Parathyroid adenoma (tissue), 2 donors: Measurements from ENCODE around the gene AGPS.

Source experiments
- H2AFZ ChIP-seq: fragments of 300-600 bp; sonication (generic); one replicate; pipeline ENCODE4 v1.7.0; 2017; ENCODE audit warnings: antibody characterized with exemption, mild to moderate bottlenecking
- H3K27ac ChIP-seq: fragments of 300-600 bp; sonication (generic); one replicate; pipeline ENCODE4 v1.7.0; 2017
- H3K27me3 ChIP-seq: fragments of 300-600 bp; sonication (generic); one replicate; pipeline ENCODE4 v1.7.0; 2017; ENCODE audit warnings: low read length; ENCODE audit not compliant: control insufficient read depth, insufficient read depth
- H3K36me3 ChIP-seq: fragments of 300-600 bp; sonication (generic); one replicate; pipeline ENCODE4 v1.7.0; 2017; ENCODE audit warnings: low read length; ENCODE audit not compliant: control insufficient read depth, insufficient read depth
- H3K4me1 ChIP-seq: fragments of 300-600 bp; sonication (generic); one replicate; pipeline ENCODE4 v1.7.0; 2017; ENCODE audit warnings: control low read depth
- H3K4me2 ChIP-seq: fragments of 300-600 bp; sonication (generic); one replicate; pipeline ENCODE4 v1.7.0; 2017; ENCODE audit warnings: low read length
- H3K4me3 ChIP-seq: fragments of 300-600 bp; sonication (generic); one replicate; pipeline ENCODE4 v1.7.0; 2017; ENCODE audit warnings: low read depth, low read length
- H3K79me2 ChIP-seq: fragments of 300-600 bp; sonication (generic); one replicate; pipeline ENCODE4 v1.7.0; 2017; ENCODE audit warnings: control low read depth
- H3K9ac ChIP-seq: fragments of 300-600 bp; sonication (generic); one replicate; pipeline ENCODE4 v1.7.0; 2017; ENCODE audit warnings: mild to moderate bottlenecking
- H3K9me3 ChIP-seq: fragments of 300-600 bp; sonication (generic); one replicate; pipeline ENCODE4 v1.7.0; 2017; ENCODE audit warnings: low read length; ENCODE audit not compliant: control insufficient read depth
- TF ChIP-seq, protein P1 (sequence below): fragments of 300-600 bp; sonication (generic); IDR thresholded peaks from one replicate; pipeline ENCODE4 v1.7.0; 2017; ENCODE audit warnings: antibody characterized with exemption, mild to moderate bottlenecking
- donor health status: primary hyperparathyroidism.

The AGPS gene

DNA sequence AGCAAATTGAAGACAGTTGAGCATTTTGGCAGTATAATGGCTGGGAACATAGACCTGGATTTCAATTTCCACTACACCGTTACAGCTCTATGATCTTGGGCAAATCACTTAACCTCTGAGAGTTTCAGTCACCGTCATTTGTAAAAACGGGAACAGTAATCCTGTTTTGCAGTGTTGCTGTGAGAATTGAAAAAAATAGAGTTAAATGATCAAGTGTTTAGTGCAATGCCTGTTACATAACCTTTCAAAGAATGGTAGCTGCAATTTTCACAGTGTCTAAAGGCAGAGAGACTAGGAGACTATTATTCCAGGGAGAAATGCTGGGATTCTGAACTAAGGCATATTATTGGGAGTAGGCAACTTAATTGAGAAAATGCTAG, 2.0 kb downstream of the AGPS start:
- no peak overlapping the region for H3K4me2 ChIP-seq
- TF ChIP-seq, protein P1, sequence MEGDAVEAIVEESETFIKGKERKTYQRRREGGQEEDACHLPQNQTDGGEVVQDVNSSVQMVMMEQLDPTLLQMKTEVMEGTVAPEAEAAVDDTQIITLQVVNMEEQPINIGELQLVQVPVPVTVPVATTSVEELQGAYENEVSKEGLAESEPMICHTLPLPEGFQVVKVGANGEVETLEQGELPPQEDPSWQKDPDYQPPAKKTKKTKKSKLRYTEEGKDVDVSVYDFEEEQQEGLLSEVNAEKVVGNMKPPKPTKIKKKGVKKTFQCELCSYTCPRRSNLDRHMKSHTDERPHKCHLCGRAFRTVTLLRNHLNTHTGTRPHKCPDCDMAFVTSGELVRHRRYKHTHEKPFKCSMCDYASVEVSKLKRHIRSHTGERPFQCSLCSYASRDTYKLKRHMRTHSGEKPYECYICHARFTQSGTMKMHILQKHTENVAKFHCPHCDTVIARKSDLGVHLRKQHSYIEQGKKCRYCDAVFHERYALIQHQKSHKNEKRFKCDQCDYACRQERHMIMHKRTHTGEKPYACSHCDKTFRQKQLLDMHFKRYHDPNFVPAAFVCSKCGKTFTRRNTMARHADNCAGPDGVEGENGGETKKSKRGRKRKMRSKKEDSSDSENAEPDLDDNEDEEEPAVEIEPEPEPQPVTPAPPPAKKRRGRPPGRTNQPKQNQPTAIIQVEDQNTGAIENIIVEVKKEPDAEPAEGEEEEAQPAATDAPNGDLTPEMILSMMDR: no peak
- H3K4me3 ChIP-seq: no peak overlapping the region
- H3K36me3 ChIP-seq: no peaks in the 10 kb centered on the region
- no peak overlapping the region for H3K27ac ChIP-seq
- no peak overlapping the region for H2AFZ ChIP-seq
- no peaks in the 10 kb centered on the region for H3K27me3 ChIP-seq
- peaks cover 12% of the 10 kb centered on the region for H3K4me1 ChIP-seq
- no peaks in the 10 kb centered on the region for H3K9me3 ChIP-seq
- no peak overlapping the region for H3K9ac ChIP-seq
- peaks cover 22% of the 10 kb centered on the region for H3K79me2 ChIP-seq

DNA sequence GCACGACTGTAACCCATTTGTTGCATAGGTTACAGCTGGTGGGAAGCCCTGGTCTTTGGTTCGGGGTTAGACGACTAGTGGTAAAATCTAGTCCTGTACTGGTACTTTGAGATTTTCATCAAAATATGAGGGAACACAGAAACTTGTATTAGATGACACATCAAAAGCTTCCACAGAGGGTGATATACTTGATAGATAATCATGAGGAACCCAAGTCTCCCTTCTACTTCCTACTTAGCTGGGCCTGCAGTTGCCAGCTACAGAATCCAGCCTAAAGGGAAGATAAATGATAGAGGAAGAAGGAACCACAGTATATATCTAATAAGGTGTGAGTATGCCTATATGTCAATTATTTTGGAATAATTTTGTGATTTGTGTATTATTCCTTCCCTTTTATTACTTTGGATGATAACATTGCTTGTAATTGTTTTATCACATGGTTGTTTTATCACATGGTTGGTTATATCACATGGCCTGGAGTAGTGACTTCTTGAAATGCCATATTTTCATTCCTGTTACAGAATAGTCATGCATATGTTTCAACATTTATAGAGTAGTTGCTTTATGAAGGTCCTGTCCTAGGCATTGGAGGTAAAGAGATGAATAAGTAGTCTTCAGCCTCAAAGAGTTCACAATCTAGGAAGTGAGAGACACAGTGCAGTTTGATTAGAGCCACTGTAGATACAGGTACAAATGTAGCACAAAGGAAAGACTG, 2.9 kb downstream of the AGPS start:
- no peak overlapping the region for H3K27ac ChIP-seq
- H2AFZ ChIP-seq: no peak overlapping the region
- H3K9me3 ChIP-seq: no peaks in the 10 kb centered on the region
- peaks cover 12% of the 10 kb centered on the region for H3K4me1 ChIP-seq
- TF ChIP-seq, protein P1: no peak
- peaks cover 22% of the 10 kb centered on the region for H3K79me2 ChIP-seq
- H3K27me3 ChIP-seq: no peaks in the 10 kb centered on the region
- no peaks in the 10 kb centered on the region for H3K36me3 ChIP-seq
- H3K4me2 ChIP-seq: no peak overlapping the region
- H3K9ac ChIP-seq: no peak overlapping the region
- H3K4me3 ChIP-seq: no peak overlapping the region

DNA sequence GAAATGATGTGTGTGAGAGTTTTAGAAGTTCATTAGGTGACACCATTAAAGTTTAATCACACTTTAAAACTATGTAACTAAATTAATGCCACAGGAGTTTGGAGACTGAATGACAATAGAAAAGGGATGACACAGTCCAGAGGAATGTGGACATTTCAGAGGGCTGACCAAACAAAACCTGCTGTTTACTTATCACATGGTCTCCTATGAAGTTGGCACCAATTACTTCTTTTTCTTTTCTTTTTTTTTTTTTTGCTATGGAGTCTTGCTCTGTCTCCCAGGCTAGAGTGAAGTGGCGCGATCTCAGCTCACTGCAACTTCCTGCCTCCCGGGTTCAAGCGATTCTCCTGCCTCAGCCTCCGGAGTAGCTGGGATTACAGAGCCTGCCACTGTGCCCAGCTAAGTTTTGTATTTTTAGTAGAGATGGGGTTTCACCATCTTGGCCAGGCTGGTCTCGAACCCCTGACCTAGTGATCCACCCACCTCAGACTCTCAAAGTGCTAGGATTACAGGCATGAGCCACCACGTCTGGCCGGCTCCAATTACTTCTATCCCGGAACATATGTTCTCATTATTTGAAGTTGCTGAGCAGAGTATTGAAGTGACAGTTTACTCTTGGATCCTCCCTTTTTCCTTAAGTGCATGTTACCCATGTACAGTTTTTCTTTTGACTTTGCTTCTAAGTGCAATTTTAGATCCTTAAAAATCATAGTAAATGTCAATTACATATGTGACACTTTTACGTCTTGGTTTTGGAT, 4.3 kb downstream of the AGPS start:
- Histone ChIP-seq H3K4me2 (no peak overlapping the region), H3K4me1 (peaks cover 12% of the 10 kb centered on the region), H2AFZ (no peak overlapping the region), H3K27ac (no peak overlapping the region), H3K36me3 (no peaks in the 10 kb centered on the region), H3K9ac (no peak overlapping the region), H3K27me3 (no peaks in the 10 kb centered on the region), H3K9me3 (no peaks in the 10 kb centered on the region), H3K79me2 (peaks cover 22% of the 10 kb centered on the region), H3K4me3 (no peak overlapping the region)
- TF ChIP-seq, protein P1: no peak

DNA sequence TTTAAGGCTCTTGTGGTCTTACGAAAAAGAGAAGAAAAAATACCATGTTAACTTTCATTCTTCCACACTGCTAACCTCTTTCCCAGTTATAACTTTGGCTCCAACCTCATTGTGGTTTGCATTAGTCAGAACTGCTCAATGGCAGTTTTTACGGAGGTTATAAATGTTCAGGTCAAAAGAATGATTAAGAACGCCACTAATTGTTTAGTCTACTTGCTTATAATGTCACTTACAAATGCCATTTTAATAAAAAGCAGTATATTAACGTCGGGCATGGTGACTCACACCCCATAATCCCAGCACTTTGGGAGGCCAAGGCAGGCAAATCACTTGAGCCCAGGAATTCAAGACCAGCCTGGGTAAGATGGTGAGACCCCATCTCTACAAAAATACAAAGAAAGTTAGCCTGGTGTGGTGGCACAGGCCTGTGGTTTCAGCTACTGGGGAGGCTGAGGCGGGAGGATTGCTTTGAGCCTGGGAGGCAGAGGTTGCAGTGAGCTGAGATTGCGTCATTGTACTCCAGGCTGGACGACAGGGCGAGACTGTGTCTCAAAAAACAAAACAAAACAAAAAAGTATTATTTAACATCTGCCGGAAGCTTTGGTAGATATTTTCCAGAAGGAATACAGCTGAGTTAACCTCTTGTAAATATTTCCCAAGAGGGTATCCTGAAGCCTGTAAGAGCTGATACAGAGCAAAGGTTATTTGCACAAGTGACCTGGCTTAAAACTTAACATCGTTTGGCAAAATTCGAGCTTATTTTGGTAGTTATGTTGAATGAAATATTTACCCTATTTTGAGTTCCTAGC, 5.1 kb downstream of the AGPS start:
- no peak overlapping the region for H3K27ac ChIP-seq

More for the DNA sequence above, 5.1 kb downstream of the AGPS start:
- Histone ChIP-seq H3K4me2 (no peak overlapping the region), H3K9ac (no peak overlapping the region), H3K27me3 (no peaks in the 10 kb centered on the region), H3K4me1 (peaks cover 8% of the 10 kb centered on the region), H3K4me3 (no peak overlapping the region), H2AFZ (no peak overlapping the region), H3K9me3 (no peaks in the 10 kb centered on the region), H3K79me2 (peaks cover 23% of the 10 kb centered on the region), H3K36me3 (no peaks in the 10 kb centered on the region)
- TF ChIP-seq, protein P1: no peak
